GM04503 (cell line): ENCODE results near the gene PGGT1B.
"Not testable (repeated sequence)": the region's sequence is repeated elsewhere in the genome, so short reads cannot be mapped to it uniquely, and the experiment has no call there.

Experiments used
- DNase-seq: peaks from one replicate; pipeline ENCODE4 v3.0.0-alpha.2; 2012; ENCODE audit warnings: low read depth

The PGGT1B gene

DNA sequence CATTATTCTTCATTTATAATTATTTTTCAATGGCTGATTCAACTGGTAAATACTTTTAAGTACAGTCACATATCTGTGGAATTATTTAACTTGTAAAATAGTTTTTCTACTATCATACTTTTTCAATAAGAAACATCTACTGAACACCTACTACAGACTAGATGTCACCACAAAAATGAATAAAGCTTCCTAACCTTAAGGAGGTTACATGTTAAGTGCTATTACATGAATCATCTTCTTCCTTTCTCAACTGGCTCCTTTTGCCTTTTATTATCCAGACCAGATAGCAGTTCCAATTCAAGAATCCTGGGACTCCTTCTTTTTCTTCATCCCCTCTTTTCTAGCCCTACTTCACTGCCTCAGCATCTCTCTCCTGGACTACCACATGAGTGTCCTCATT, 4.7 kb downstream of the PGGT1B start:
- no peak for DNase-seq

DNA sequence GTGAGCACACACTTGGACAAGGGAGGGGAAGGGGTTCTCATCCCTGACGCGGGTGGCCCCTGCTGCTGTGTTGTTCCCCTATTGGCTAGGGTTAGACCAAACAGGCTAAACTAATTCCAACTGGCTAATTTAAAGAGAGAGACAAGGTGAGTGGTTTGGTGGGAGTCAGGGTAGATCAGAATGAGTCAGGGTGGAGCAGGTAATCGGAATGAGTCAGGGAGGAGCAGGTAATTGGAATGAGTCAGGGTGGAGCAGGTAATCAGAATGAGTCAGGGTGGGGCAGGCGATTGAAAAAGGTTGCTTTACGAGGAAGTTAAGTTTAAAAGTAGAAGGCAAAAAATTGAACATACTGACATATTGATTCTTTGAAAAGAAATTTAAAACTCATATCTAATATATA, 13.3 kb downstream of the PGGT1B start:
- not testable (repeated sequence) for DNase-seq

DNA sequence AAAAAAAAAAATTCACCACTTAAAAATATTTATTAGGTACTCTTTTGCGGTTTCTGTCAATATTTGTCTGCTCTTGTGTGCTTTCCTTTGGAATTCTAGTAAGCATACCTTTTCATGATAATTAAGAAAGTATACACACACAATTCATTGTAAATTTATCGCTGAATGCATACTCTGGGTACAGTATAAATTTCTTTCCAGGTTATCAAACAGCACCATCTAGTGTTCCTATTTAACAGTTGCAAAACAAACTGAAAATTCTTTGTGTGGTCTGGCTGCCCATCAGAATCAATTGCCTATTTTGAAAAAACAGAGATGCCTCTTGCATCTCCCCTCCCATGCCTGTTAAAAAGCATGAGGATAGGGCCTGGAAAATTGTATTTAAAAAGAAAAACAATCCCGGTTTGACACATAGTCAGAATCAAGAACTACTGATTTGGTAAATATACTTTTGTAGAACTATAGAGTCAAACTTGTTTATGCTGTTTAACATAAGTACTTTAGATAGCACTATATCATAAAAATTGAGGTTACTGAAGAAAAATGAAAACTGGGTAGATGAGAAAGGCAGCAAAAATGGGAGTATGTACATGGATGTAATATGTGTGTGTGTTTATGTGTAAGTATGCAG, 16.2 kb downstream of the PGGT1B start:
- DNase-seq: no peak

DNA sequence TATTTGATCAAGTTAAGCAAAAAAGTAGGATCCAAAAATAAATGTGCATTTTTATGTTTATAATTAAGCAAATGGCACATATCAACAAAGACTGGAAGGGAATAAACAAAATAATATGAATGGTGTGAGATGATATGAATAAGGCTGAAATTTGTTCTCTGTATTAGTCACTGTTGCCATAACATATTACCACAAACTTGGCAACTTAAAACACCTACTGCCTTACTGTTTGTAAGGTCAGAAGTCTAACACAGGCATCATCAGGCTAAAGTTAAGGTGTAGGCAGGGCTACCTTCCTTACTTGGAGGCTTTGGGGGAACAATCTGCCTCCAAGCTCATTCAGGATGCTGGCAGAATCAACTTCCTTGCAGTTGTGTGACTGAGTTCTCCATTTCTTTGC, 19.3 kb downstream of the PGGT1B start:
- no peak for DNase-seq

DNA sequence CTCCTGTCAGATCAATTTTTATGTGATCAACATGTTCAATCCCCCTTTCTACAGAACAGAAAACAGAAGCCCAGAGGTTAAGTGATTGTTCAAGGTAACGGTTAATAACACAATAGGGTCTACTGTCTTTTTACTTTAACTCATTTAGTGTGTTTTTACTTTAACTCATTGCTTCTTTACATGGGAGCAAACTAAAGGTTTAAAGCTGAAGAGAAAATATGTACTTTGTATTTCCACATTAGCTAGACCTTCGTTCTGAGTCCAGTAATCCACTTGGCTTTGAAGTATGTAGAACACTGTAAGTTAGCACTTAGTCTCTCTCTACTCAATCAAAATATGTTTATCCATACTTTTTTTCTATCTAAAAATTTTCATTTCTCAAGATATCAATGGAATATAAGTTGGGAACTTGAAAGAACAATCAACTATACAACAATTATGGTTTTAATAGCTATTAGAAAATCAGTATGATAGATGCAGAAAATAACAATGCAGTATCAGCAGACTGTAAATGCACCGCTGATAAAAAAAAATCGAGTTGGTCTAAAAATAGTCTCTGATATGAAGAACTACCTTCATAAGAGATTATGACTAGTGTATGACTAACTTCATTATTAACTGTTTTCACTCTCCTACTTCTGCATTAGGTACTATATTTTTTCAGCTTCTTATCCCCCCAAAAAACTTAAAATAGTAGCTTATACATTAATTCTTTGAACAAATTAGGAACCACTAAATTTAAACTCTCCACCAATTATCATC, 20.6 kb downstream of the PGGT1B start:
- no peak for DNase-seq

DNA sequence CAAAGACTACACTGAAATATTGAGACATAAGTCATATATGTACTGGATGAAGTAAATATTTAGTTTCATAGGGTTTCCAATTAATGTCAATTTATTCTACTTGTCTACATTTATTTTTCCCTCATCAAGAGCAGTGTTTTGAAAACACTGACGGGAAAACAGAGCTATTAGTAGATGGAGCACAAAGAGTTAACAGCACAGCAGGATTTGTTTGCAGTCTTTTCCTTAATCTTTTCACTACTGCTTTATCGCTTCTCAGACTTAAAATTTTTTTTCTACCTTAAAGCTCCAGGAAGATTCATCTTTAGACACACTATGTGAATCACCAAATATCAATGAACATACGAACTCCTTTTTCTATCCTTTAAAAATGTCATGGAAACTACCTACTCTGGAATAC, 25.6 kb downstream of the PGGT1B start:
- no peak for DNase-seq

DNA sequence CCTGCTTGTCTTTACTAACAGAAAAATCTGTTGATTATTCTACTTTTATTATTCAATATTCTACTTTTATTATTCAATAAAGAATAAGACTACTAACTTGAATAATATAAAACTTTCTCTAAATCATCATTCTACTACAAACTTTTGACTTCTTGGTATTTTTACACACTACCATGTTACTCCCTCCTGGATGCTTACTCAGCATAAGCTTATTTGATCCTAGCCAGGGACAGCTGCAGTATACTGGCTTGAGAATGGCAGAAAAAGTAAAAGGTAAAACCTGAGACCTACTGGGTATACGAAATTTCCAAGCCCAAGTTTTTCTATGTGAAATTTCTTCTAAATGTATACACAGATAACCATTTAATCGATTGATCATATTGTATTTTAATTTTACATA, 26.1 kb downstream of the PGGT1B start:
- DNase-seq: no peak

DNA sequence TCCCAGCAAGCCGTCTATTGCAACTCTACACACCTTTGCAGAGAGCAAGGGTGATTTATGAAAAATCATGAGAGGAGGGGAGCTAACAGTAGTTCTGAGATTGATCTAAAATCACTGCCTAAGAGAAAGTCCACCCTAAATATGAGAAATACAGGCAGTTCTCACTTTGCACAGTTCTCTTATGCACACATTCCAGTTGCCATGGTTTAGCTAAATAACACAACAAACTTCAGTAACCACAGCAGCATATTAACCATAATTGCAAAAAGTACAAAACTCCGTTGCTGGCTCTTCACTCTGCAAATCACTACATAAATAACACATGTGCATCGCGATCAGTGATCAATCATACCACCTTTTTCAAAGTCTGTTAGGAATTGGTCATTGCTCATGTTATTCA, 31.1 kb downstream of the PGGT1B start:
- DNase-seq: no peak

DNA sequence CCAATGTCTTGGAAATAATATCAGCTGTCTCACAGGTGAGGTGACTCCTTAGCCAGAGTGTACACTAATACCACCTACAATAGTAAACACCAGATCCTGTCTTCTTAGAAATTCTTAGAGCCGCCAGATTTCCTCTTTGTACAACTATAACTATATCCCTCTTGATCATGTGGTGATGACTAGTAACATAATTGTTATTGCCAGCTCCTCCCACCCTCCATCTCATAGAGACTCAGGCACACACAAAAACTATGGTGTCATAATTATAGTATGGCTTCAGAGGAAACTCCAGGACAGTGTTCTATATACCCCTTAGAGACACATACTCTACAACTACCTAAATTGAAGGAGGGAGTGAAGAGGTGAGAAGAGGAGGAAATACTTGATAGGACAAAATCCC, 33.1 kb downstream of the PGGT1B start:
- DNase-seq: no peak

DNA sequence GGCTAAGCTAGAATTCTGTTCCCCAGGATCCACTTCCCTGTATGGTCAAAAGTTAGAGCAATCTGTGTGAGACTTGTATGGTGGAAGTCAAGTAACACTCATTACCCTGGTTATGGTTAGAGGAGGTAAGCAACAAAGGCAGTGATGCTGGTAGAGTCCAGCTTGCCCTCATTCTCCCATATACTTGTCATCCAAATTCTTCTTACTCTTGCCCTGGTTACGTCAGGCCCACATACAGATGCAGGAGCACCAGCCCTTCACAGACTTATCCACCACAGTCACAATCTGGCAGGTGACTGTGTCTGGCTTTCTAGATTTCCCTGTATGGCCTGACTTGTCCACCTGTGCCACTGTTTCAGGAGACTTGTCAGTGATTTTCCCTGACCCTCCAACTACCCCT, 35.4 kb downstream of the PGGT1B start:
- DNase-seq: no peak

DNA sequence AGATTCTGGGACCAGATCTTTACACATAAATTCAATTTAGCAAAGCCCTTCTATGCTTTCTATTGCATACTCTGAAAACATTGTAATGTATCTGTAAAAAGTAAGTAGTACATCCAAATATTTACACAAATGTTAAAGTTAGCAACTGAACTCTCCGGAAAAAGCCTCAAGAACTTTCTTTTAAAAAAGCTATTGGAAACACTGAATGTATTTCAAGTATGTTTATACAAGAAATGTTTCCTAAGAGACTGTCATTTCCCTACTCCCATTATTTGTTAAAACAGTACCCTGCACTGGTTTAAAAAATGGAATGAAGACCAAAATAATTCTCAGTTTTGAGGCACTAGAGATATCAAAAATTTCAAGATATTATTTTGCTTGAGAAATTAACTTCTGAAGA, 48.1 kb downstream of the PGGT1B start:
- DNase-seq: no peak

DNA sequence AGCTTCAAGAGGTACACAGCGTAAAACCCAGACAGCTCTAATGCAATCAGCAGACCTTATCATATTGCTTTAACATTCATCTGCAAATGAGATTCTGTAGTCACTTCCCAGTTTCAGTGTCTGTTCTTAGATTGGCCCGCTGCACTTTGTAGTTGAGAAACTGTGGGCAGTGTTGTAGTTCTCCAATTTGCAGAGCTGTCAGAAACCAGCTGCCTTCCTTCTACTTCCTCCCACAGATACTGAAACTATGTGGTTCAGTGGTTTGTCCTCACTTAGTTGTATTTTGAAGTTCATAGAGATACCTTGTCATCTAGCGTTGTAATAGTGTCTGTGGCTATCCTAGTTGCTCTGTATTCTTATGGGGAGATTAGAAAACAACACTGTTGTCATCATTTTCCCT, 53.4 kb downstream of the PGGT1B start:
- no peak for DNase-seq

DNA sequence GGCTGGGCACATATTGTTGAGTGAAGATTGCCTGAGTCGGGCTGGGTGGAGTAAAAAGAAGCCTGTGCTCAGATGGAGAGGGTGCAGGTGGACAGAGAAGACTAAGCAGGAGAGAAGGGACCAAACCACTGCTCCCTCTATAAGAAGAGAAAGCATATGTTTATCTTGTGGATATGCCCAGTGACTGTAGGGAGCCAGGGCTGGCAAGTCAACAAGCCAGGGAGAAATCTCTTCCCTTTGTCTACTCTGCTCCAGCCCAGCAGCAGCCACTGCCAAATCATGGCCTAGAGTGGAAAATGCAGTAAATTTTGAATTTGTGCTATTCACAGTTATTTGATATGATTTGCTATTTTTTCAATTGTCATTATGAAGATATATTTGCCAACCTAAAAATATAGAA, 59.7 kb downstream of the PGGT1B start:
- DNase-seq: no peak

DNA sequence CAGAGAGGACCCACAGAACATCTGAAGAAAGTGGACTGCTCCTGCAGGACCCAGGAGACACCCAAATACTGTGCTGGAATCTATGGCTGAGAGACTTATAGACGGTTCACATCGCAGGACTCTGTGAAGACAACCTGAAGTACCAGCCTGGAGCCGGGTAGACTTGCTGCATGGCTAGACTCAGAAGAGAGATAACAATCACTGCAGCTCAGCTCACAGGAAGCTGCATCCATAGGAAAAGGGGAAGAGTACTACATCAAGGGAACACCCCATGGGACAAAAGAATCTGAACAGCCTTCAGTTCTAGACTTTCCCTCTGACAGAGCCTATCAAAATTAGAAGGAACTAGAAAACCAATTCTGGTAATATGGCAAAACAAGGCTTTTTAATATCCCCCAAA, 66.5 kb downstream of the PGGT1B start:
- DNase-seq: no peak

DNA sequence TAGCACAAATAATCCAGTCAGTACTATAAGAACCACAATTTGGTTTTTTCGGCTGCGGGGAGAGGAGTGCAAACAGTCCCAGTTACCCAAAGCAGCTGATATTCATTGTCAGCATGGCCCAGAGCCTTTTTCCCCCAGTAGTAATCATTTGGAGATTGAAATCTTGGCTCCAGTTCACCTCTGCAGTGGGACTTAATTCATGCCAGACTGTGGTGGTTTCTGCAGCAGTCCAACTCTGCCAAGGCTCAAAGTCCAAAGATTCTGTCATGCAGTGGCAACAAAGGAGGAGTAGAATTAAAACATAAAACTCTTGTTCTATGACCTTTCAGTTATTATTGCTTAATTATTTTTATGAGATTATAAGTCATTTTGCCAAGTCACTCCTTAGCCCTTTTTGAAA, 68.0 kb downstream of the PGGT1B start:
- peak; percentile 20 for DNase-seq

DNA sequence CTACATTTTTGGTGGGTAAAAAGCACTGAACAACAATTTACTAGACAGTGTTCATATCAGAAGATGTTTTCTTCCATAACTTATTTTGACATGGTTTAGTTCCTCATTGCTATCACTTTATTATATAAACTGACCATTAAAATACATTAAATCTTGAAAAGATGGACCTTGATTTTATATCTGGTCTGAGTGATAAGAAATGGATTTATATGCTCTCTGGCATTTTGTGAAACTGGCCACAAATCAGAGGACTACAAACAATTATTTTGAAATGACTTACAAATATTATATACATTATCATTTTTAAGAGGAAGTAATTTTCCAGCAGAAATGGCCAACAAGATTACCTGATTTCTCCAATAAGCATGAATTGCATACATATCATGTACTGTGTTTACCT, 69.4 kb downstream of the PGGT1B start:
- DNase-seq: no peak

DNA sequence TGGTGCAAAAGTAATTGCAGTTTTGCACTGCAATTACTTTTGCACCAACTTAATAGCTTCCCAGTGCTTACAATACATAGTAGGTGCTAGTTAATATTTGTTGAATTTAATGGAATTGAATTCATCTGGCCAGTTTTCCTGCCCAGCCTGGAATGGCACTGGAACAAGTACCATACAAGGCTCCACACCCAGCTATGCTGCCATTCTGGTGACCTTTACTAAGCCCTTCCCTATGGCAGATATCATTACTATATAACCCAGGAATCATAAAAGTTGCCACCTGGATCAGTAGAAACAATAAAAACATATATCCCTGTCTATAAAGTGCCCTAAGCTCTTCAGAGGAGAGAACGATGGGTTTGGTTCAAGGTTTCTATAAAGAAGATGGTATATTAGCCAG, 70.6 kb downstream of the PGGT1B start:
- no peak for DNase-seq

DNA sequence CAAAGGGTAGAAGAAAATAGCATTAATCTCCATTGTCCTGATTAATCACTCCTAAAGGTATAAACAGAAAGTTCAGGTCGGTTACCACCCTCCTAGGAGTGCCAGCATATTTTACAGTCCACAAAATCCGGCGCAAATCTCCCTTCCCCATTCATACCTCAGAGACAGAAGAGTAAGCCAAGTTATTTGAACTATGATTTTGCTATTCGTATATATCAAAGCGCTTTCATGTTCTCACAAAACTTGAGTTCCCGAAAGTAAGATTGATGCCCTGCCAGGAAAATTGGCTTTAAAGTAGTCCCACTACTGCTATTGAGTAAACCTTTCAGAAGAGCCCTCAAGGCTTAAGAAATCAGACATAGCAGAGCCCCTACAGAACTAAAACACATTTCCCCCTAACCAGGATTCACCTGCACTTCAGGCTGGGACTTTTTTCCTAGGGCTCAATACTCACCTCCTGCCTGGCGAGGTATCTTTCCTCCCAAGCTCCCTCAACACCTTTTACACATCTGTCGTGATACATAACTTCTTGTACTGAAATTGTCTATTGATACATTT, 71.1 kb downstream of the PGGT1B start:
- no peak for DNase-seq

DNA sequence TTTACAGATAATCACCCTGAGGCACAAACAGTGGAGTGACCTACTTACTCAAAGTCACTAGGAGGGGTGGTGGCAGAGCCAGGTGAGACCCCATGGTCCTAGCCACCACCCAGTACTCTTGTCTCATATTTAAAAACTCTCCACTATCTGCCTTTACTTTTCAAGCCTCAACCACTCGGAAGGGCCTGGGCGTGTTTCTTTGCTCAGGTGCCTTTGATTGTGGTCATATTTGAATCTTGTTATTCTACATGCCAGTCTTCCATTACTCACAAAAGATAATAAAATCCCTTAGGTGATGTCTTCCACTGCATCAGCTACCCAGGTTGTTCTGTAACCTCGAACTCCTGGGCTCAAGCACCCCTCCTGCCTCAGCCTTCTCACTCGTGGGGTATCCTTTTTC, 72.3 kb downstream of the PGGT1B start:
- DNase-seq: no peak

DNA sequence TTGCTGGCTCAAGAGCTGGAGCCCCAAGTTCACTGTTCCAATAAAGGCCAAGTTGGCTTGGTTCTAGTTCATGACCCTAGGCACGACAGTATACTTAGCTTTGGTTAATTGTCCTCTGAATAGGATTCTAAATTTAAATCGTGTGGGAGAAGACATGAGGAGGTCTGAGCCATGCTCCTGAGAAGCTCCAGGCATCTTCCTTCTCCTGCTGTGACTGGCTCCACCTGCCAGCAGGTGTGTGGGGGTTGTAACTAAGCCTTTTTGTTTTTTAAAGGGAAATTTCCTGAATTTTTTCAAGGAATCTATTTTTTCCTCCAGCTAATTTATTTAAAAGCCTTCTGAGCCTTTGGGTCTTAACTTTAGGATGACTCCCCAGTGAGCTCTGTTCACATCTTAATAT, 72.8 kb downstream of the PGGT1B start:
- DNase-seq: no peak

DNA sequence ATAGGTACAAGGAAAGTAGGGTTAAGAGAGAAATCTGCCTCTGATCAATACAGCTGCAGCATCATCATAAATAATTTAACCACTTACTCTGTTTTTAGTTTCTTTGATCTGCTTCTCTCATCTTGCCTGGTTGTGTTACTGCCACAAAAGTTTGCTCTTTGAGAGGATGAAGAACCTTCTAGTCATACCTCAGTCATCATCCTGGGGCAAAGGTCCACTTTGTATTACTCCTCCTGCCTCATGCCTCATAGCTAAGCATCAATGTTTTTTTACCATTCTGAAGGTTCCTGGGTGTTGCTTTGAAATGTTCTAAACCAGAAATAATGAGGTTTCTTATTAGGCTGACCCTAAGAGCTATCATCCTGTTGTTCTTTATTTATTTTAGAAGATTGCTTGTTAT, 75.9 kb downstream of the PGGT1B start:
- no peak for DNase-seq

DNA sequence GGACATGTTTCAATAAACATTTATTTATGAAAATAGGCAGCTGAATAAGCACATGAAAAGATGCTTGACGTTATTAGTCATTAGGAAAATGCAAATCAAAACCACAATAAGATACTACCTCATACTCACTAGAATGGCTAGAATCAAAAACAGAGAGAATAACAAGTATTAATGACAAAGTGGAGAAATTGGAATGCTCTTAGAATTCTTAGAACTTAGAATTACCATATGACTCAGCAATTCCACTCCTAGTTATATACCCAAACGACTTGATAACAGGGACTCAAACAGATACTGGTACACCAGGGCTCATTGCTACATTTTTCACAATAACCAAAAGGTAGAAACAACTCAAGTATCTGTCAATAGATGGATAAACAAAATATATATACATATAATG, 77.9 kb downstream of the PGGT1B start:
- no peak for DNase-seq

DNA sequence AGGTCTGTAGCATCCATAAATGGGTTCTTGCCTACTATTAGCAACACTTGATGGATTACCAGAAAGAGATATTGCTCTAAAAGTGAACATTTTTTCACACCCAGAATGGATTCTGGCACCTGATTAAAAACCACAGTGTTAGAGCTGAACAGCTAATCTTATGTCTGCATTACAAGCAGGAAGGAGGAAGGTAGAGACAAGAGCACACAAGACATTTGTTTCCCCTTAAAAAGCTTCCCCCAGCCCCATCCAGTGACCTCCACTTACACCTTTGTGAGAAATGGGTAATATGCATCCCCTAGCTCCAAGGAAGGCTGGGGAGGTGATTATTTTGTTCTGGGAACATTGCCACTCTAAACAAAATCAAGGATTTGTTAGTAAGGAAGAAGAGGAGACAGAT, 80.9 kb downstream of the PGGT1B start:
- no peak for DNase-seq

DNA sequence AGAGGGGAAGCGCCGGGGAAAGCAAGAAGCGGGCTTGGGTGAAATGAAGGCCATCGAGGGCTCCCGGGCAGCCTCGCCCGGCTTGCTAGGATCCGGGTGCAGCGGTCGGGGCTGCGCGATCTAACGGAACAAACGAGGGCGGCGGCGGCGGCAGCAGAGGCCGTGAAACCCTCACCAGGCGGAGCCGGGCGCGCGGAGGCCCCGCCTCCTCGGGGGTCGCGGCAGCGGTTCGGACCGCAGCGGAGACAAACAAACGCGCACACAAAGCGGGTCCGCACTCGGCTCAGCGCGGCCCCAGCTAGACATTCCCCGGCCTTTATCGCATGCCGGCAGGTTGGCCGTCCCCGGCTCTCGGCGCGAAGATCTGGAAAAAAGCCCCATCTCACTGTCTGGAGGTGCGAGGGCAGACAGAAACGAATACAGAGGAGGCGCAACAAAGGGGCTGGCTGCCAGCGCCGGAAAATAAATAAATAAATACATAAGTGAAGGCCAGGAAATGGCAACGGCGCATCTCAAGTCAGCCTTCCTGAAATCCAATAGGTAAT, 82.4 kb downstream of the PGGT1B start:
- DNase-seq: no peak
